ENCODE data around the gene HCN2.

The HCN2 gene

GRCh38 chr19:621819-622218 lies 32.1 kb downstream of the HCN2 start:
- no peak overlapping the region for H4K12ac ChIP-seq (ENCODE audit: low read depth, low read length)
- H3K79me2 ChIP-seq (ENCODE audit: control insufficient read depth, insufficient read depth, low read length, poor library complexity) = no peaks in the 10 kb centered on the region
- no peak overlapping the region for H4K8ac ChIP-seq (ENCODE audit: low read depth, low read length)
- no peaks in the 10 kb centered on the region for H3K79me1 ChIP-seq (ENCODE audit: low read length)
- no peak overlapping the region for H2AK5ac ChIP-seq (ENCODE audit: low read length)
- H3K14ac ChIP-seq (ENCODE audit: low read length) = no peak overlapping the region
- no CpG with 5 or more reads among the region's 24 CpGs for WGBS (ENCODE audit: extremely low coverage, insufficient coverage, insufficient read length)
- H2AFZ ChIP-seq (ENCODE audit: insufficient read depth, low read length, poor library complexity) = no peak overlapping the region
- H2BK12ac ChIP-seq (ENCODE audit: low read length) = no peak overlapping the region
- peaks cover 3% of the 10 kb centered on the region for H3K9me3 ChIP-seq (ENCODE audit: insufficient read depth, low read depth, low read length)
- no peaks in the 10 kb centered on the region for H3K4me1 ChIP-seq (ENCODE audit: control insufficient read depth in 1 of 2, insufficient read depth in 2 of 2, low read length in 2 of 2)
- H4K91ac ChIP-seq (ENCODE audit: low read depth, low read length) = no peak overlapping the region
- H3K4me3 ChIP-seq (ENCODE audit: low read depth, low read length) = no peak overlapping the region
- H3K36me3 ChIP-seq (ENCODE audit: control insufficient read depth in 1 of 2, insufficient read depth in 2 of 2, low read length in 2 of 2) = peaks cover 76 to 77% of the 10 kb centered on the region in 2 experiments
- no peak overlapping the region for H3K4me2 ChIP-seq (ENCODE audit: low read length)
- no peak overlapping the region for H3K27ac ChIP-seq (ENCODE audit: low read depth, low read length)
- H2BK120ac ChIP-seq (ENCODE audit: insufficient read depth, low read length, poor library complexity) = no peak overlapping the region
- no peak overlapping the region for H3K23ac ChIP-seq (ENCODE audit: low read length)
- no peak for DNase-seq
- no peak overlapping the region for H3K18ac ChIP-seq (ENCODE audit: low read length)
- H3K4ac ChIP-seq (ENCODE audit: low read depth, low read length) = no peak overlapping the region
- no peaks in the 10 kb centered on the region for H3K27me3 ChIP-seq (ENCODE audit: insufficient read depth, low read length)
- H3K9ac ChIP-seq (ENCODE audit: low read length) = no peak overlapping the region
- no peak overlapping the region for H2BK5ac ChIP-seq (ENCODE audit: low read depth, low read length, poor library complexity)

GRCh38 chr19:622666-623065 lies 33.0 kb downstream of the HCN2 start:
- peaks cover 3% of the 10 kb centered on the region for H3K9me3 ChIP-seq (ENCODE audit: insufficient read depth, low read depth, low read length)
- H4K8ac ChIP-seq (ENCODE audit: low read depth, low read length) = no peak overlapping the region
- no peak overlapping the region for H3K4me2 ChIP-seq (ENCODE audit: low read length)
- H3K79me2 ChIP-seq (ENCODE audit: control insufficient read depth, insufficient read depth, low read length, poor library complexity) = no peaks in the 10 kb centered on the region
- peaks cover 69 to 70% of the 10 kb centered on the region in 2 experiments for H3K36me3 ChIP-seq (ENCODE audit: control insufficient read depth in 1 of 2, insufficient read depth in 2 of 2, low read length in 2 of 2)
- no peak overlapping the region for H3K27ac ChIP-seq (ENCODE audit: low read depth, low read length)
- H3K4ac ChIP-seq (ENCODE audit: low read depth, low read length) = no peak overlapping the region
- no peak overlapping the region for H3K23ac ChIP-seq (ENCODE audit: low read length)
- H2BK12ac ChIP-seq (ENCODE audit: low read length) = no peak overlapping the region
- no CpG with 5 or more reads among the region's 37 CpGs for WGBS (ENCODE audit: extremely low coverage, insufficient coverage, insufficient read length)
- H4K12ac ChIP-seq (ENCODE audit: low read depth, low read length) = no peak overlapping the region
- no peak overlapping the region for H3K4me3 ChIP-seq (ENCODE audit: low read depth, low read length)
- no peak overlapping the region for H3K14ac ChIP-seq (ENCODE audit: low read length)
- no peak for DNase-seq
- no peaks in the 10 kb centered on the region for H3K27me3 ChIP-seq (ENCODE audit: insufficient read depth, low read length)
- H4K91ac ChIP-seq (ENCODE audit: low read depth, low read length) = no peak overlapping the region
- no peak overlapping the region for H2BK5ac ChIP-seq (ENCODE audit: low read depth, low read length, poor library complexity)
- H2AFZ ChIP-seq (ENCODE audit: insufficient read depth, low read length, poor library complexity) = no peak overlapping the region
- no peaks in the 10 kb centered on the region for H3K4me1 ChIP-seq (ENCODE audit: control insufficient read depth in 1 of 2, insufficient read depth in 2 of 2, low read length in 2 of 2)
- no peak overlapping the region for H2AK5ac ChIP-seq (ENCODE audit: low read length)
- no peak overlapping the region for H2BK120ac ChIP-seq (ENCODE audit: insufficient read depth, low read length, poor library complexity)
- no peak overlapping the region for H3K18ac ChIP-seq (ENCODE audit: low read length)
- no peak overlapping the region for H3K9ac ChIP-seq (ENCODE audit: low read length)
- H3K79me1 ChIP-seq (ENCODE audit: low read length) = no peaks in the 10 kb centered on the region

GRCh38 chr19:623175-623916 lies 33.7 kb downstream of the HCN2 start:
- H2AK5ac ChIP-seq (ENCODE audit: low read length) = no peak overlapping the region
- WGBS (ENCODE audit: extremely low coverage, insufficient coverage, insufficient read length) = no CpG with 5 or more reads among the region's 44 CpGs
- H2BK5ac ChIP-seq (ENCODE audit: low read depth, low read length, poor library complexity) = no peak overlapping the region
- no peaks in the 10 kb centered on the region for H3K79me1 ChIP-seq (ENCODE audit: low read length)
- H3K27me3 ChIP-seq (ENCODE audit: insufficient read depth, low read length) = no peaks in the 10 kb centered on the region
- no peaks in the 10 kb centered on the region for H3K79me2 ChIP-seq (ENCODE audit: control insufficient read depth, insufficient read depth, low read length, poor library complexity)
- no peak overlapping the region for H3K9ac ChIP-seq (ENCODE audit: low read length)
- H3K4ac ChIP-seq (ENCODE audit: low read depth, low read length) = no peak overlapping the region
- no peak overlapping the region for H4K12ac ChIP-seq (ENCODE audit: low read depth, low read length)
- peaks cover 3% of the 10 kb centered on the region for H3K9me3 ChIP-seq (ENCODE audit: insufficient read depth, low read depth, low read length)
- no peak overlapping the region for H3K23ac ChIP-seq (ENCODE audit: low read length)
- no peak overlapping the region for H3K18ac ChIP-seq (ENCODE audit: low read length)
- H3K4me3 ChIP-seq (ENCODE audit: low read depth, low read length) = no peak overlapping the region
- no peak overlapping the region for H4K8ac ChIP-seq (ENCODE audit: low read depth, low read length)
- H2BK12ac ChIP-seq (ENCODE audit: low read length) = no peak overlapping the region
- H3K27ac ChIP-seq (ENCODE audit: low read depth, low read length) = no peak overlapping the region
- no peak overlapping the region for H4K91ac ChIP-seq (ENCODE audit: low read depth, low read length)
- no peak overlapping the region for H3K14ac ChIP-seq (ENCODE audit: low read length)
- H2BK120ac ChIP-seq (ENCODE audit: insufficient read depth, low read length, poor library complexity) = no peak overlapping the region
- peaks cover 68 to 69% of the 10 kb centered on the region in 2 experiments for H3K36me3 ChIP-seq (ENCODE audit: control insufficient read depth in 1 of 2, insufficient read depth in 2 of 2, low read length in 2 of 2)
- no peak overlapping the region for H2AFZ ChIP-seq (ENCODE audit: insufficient read depth, low read length, poor library complexity)
- no peak overlapping the region for H3K4me2 ChIP-seq (ENCODE audit: low read length)
- DNase-seq = no peak
- no peaks in the 10 kb centered on the region for H3K4me1 ChIP-seq (ENCODE audit: control insufficient read depth in 1 of 2, insufficient read depth in 2 of 2, low read length in 2 of 2)

GRCh38 chr19:623974-624373 lies 34.3 kb downstream of the HCN2 start:
- no peak overlapping the region for H4K91ac ChIP-seq (ENCODE audit: low read depth, low read length)
- peaks cover 63 to 67% of the 10 kb centered on the region in 2 experiments for H3K36me3 ChIP-seq (ENCODE audit: control insufficient read depth in 1 of 2, insufficient read depth in 2 of 2, low read length in 2 of 2)
- H3K9me3 ChIP-seq (ENCODE audit: insufficient read depth, low read depth, low read length) = no peaks in the 10 kb centered on the region
- H2BK120ac ChIP-seq (ENCODE audit: insufficient read depth, low read length, poor library complexity) = no peak overlapping the region
- H3K9ac ChIP-seq (ENCODE audit: low read length) = peak overlapping the region; percentile 34
- H3K27ac ChIP-seq (ENCODE audit: low read depth, low read length) = no peak overlapping the region
- H4K8ac ChIP-seq (ENCODE audit: low read depth, low read length) = no peak overlapping the region
- H2AFZ ChIP-seq (ENCODE audit: insufficient read depth, low read length, poor library complexity) = no peak overlapping the region
- no peak overlapping the region for H3K4me3 ChIP-seq (ENCODE audit: low read depth, low read length)
- no peaks in the 10 kb centered on the region for H3K4me1 ChIP-seq (ENCODE audit: control insufficient read depth in 1 of 2, insufficient read depth in 2 of 2, low read length in 2 of 2)
- no peak for DNase-seq
- no peak overlapping the region for H3K14ac ChIP-seq (ENCODE audit: low read length)
- no peaks in the 10 kb centered on the region for H3K79me1 ChIP-seq (ENCODE audit: low read length)
- WGBS (ENCODE audit: extremely low coverage, insufficient coverage, insufficient read length) = no CpG with 5 or more reads among the region's 24 CpGs
- H3K79me2 ChIP-seq (ENCODE audit: control insufficient read depth, insufficient read depth, low read length, poor library complexity) = no peaks in the 10 kb centered on the region
- no peak overlapping the region for H3K18ac ChIP-seq (ENCODE audit: low read length)
- no peak overlapping the region for H2BK12ac ChIP-seq (ENCODE audit: low read length)
- no peak overlapping the region for H2BK5ac ChIP-seq (ENCODE audit: low read depth, low read length, poor library complexity)
- H3K23ac ChIP-seq (ENCODE audit: low read length) = no peak overlapping the region
- no peak overlapping the region for H3K4me2 ChIP-seq (ENCODE audit: low read length)
- H2AK5ac ChIP-seq (ENCODE audit: low read length) = no peak overlapping the region
- H3K4ac ChIP-seq (ENCODE audit: low read depth, low read length) = no peak overlapping the region
- no peak overlapping the region for H4K12ac ChIP-seq (ENCODE audit: low read depth, low read length)
- H3K27me3 ChIP-seq (ENCODE audit: insufficient read depth, low read length) = no peaks in the 10 kb centered on the region

Data from trophoblast cell (in vitro differentiated cells and primary cell).